GM18868 (cell line): ENCODE measurements around the gene SLC16A10.
"Not testable (repeated sequence)": the region's sequence is repeated elsewhere in the genome, so short reads cannot be mapped to it uniquely, and the experiment has no call there.

Experiments used
- ATAC-seq: cut with Tn5 transposase; IDR thresholded peaks from one replicate; pipeline ENCODE4 v1.9.1; 2021; ENCODE audit warnings: mild to moderate bottlenecking, moderate library complexity; ENCODE audit not compliant: unreplicated experiment

The SLC16A10 gene

GRCh38 chr6:111086685-111087084 is 618 bp upstream of the SLC16A10 start:
- ATAC-seq, result no peak

GRCh38 chr6:111087871-111088667 is 766 bp downstream of the SLC16A10 start:
- no peak for ATAC-seq

- ATAC-seq, result no peak
Observed at GRCh38 chr6:111088668-111089003, 1.3 kb downstream of the SLC16A10 start.

GRCh38 chr6:111090766-111091165 is 3.5 kb downstream of the SLC16A10 start:
- ATAC-seq, result no peak

GRCh38 chr6:111091987-111092386 is 4.7 kb downstream of the SLC16A10 start:
- ATAC-seq, result no peak

- ATAC-seq, result not testable (repeated sequence)
Observed at GRCh38 chr6:111095488-111095887, 8.2 kb downstream of the SLC16A10 start.

GRCh38 chr6:111096246-111096645 is 8.9 kb downstream of the SLC16A10 start:
- ATAC-seq, result no peak

- no peak for ATAC-seq
Observed at GRCh38 chr6:111098597-111098996, 11.3 kb downstream of the SLC16A10 start.

- ATAC-seq, result no peak
Observed at GRCh38 chr6:111101987-111102386, 14.7 kb downstream of the SLC16A10 start.

GRCh38 chr6:111105578-111105977 is 18.3 kb downstream of the SLC16A10 start:
- no peak for ATAC-seq

- no peak for ATAC-seq
Observed at GRCh38 chr6:111107589-111107988, 20.3 kb downstream of the SLC16A10 start.

- no peak for ATAC-seq
Observed at GRCh38 chr6:111110036-111110435, 22.7 kb downstream of the SLC16A10 start.

- ATAC-seq, result peak; percentile 79
Observed at GRCh38 chr6:111113336-111114086, 26.2 kb downstream of the SLC16A10 start.

- ATAC-seq, result peak; percentile 7
Observed at GRCh38 chr6:111114087-111114443, 26.8 kb downstream of the SLC16A10 start.

- no peak for ATAC-seq
Observed at GRCh38 chr6:111114482-111114881, 27.2 kb downstream of the SLC16A10 start.

GRCh38 chr6:111118826-111119225 is 31.5 kb downstream of the SLC16A10 start:
- ATAC-seq, result no peak

GRCh38 chr6:111119571-111120329 is 32.4 kb downstream of the SLC16A10 start:
- ATAC-seq, result no peak

GRCh38 chr6:111121789-111122350 is 34.6 kb downstream of the SLC16A10 start:
- no peak for ATAC-seq

- ATAC-seq, result no peak
Observed at GRCh38 chr6:111122458-111123286, 35.4 kb downstream of the SLC16A10 start.

GRCh38 chr6:111124406-111124805 is 37.1 kb downstream of the SLC16A10 start:
- no peak for ATAC-seq
